ENCODE results near the gene CHRM1. TPM values are rescaled to one million over a fixed set of nuclear protein-coding genes. Genes with fewer than 3 reads are reported as not detected.

The CHRM1 gene
- total RNA-seq, 1 experiment from 2014 or later, result not detected

GRCh38 chr11:62875698-62876478, 45.3 kb downstream of the CHRM1 start:
- CTCF ChIA-PET, result no interaction called here
- H2AFZ ChIP-seq (ENCODE audit: low read length), result no peak overlapping the region
- no peak for DNase-seq
- H3K9me3 ChIP-seq (ENCODE audit: low read length), result no peaks in the 10 kb centered on the region
- H3K4me2 ChIP-seq (ENCODE audit: low read length), result no peak overlapping the region
- no peaks in the 10 kb centered on the region for H3K9me2 ChIP-seq (replicated peaks; ENCODE audit: low read length)
- POLR2A ChIA-PET (ENCODE audit: unreplicated experiment), result interaction anchor here (0.7 kb wide), 1 partner anchor 11 kb away, joined by 3 read pairs; no protein-coding TSS in a partner anchor
- no peak overlapping the region for H3K27ac ChIP-seq (ENCODE audit: low read length)
- no peak for ATAC-seq
- no peaks in the 10 kb centered on the region for H3K27me3 ChIP-seq (ENCODE audit: low read length)
- 0 out of 2 replicates have a peak, but pooled peaks cover 6% of the 10 kb centered on the region for H4K20me1 ChIP-seq (ENCODE audit: low read length)
- H3K79me2 ChIP-seq (ENCODE audit: low read length), result peaks cover 64% of the 10 kb centered on the region
- H3K36me3 ChIP-seq (ENCODE audit: low read depth, low read length), result peaks cover 26% of the 10 kb centered on the region; the same call in 1 of the 2 replicates
- peaks cover 14% of the 10 kb centered on the region for H3K4me1 ChIP-seq (ENCODE audit: insufficient read depth, low read length)
- intact Hi-C loops (cut with micrococcal nuclease), result no loop called here
- no peak overlapping the region for H3K4me3 ChIP-seq (ENCODE audit: low read length)
- TF ChIP-seq EZH2 (IDR thresholded peaks at IDR 0.05; ENCODE audit: low read length, unreplicated experiment) (no peak), CTCF (conservative IDR thresholded peaks at IDR 0.05; ENCODE audit: low read depth, low read length) (no peak), EZH2phosphoT487 (IDR thresholded peaks at IDR 0.05; ENCODE audit: borderline replicate concordance, low read length) (no peak)
- no peak overlapping the region for H3K9ac ChIP-seq (ENCODE audit: low read length)
- peaks cover 12% of the 10 kb centered on the region for H3F3A ChIP-seq (ENCODE audit: low read length, unreplicated experiment)
- no TSS peak for BruUV-seq (replicated peaks)

- Histone ChIP-seq H3F3A (ENCODE audit: low read length, unreplicated experiment) (peaks cover 8% of the 10 kb centered on the region), H3K9me2 (replicated peaks; ENCODE audit: low read length) (no peaks in the 10 kb centered on the region), H3K27me3 (ENCODE audit: low read length) (no peaks in the 10 kb centered on the region), H3K4me1 (ENCODE audit: insufficient read depth, low read length) (peaks cover 7% of the 10 kb centered on the region), H4K20me1 (ENCODE audit: low read length) (0 out of 2 replicates have a peak, but pooled peaks cover 6% of the 10 kb centered on the region), H3K4me2 (ENCODE audit: low read length) (no peak overlapping the region), H3K4me3 (ENCODE audit: low read length) (no peak overlapping the region), H3K9me3 (ENCODE audit: low read length) (no peaks in the 10 kb centered on the region), H2AFZ (ENCODE audit: low read length) (no peak overlapping the region), H3K9ac (ENCODE audit: low read length) (no peak overlapping the region), H3K36me3 (ENCODE audit: low read depth, low read length) (peaks cover 26% of the 10 kb centered on the region; the same call in 1 of the 2 replicates), H3K27ac (ENCODE audit: low read length) (no peak overlapping the region), H3K79me2 (ENCODE audit: low read length) (peaks cover 68% of the 10 kb centered on the region)
- intact Hi-C loops (cut with micrococcal nuclease), result no loop called here
- DNase-seq (no peak), ATAC-seq (no peak)
- ChIA-PET POLR2A (ENCODE audit: unreplicated experiment) (interaction anchor here (0.5 kb wide), 1 partner anchor 33 kb away, joined by 3 read pairs; no protein-coding TSS in a partner anchor), CTCF (no interaction called here)
- TF ChIP-seq EZH2phosphoT487 (IDR thresholded peaks at IDR 0.05; ENCODE audit: borderline replicate concordance, low read length) (no peak), CTCF (conservative IDR thresholded peaks at IDR 0.05; ENCODE audit: low read depth, low read length) (no peak), EZH2 (IDR thresholded peaks at IDR 0.05; ENCODE audit: low read length, unreplicated experiment) (no peak)
- no TSS peak for BruUV-seq (replicated peaks)
Observed at GRCh38 chr11:62874851-62875250, 46.3 kb downstream of the CHRM1 start.

GRCh38 chr11:62865635-62866034, 55.5 kb downstream of the CHRM1 start:
- Histone ChIP-seq H3K9me2 (replicated peaks; ENCODE audit: low read length) (no peaks in the 10 kb centered on the region), H3K4me2 (ENCODE audit: low read length) (no peak overlapping the region), H3K4me3 (ENCODE audit: low read length) (no peak overlapping the region), H3K36me3 (ENCODE audit: low read depth, low read length) (peaks cover 10% of the 10 kb centered on the region), H3F3A (ENCODE audit: low read length, unreplicated experiment) (no peaks in the 10 kb centered on the region), H3K27me3 (ENCODE audit: low read length) (no peaks in the 10 kb centered on the region), H3K27ac (ENCODE audit: low read length) (no peak overlapping the region), H4K20me1 (ENCODE audit: low read length) (peaks cover 18% of the 10 kb centered on the region), H3K9me3 (ENCODE audit: low read length) (no peaks in the 10 kb centered on the region), H2AFZ (ENCODE audit: low read length) (no peak overlapping the region), H3K4me1 (ENCODE audit: insufficient read depth, low read length) (no peaks in the 10 kb centered on the region), H3K79me2 (ENCODE audit: low read length) (peaks cover 93% of the 10 kb centered on the region), H3K9ac (ENCODE audit: low read length) (no peak overlapping the region)
- POLR2A ChIA-PET (ENCODE audit: unreplicated experiment), result interaction anchor here (0.6 kb wide), 1 partner anchor 11 kb away, joined by 12 read pairs; no protein-coding TSS in a partner anchor
- CTCF ChIA-PET, result interaction anchor here (0.6 kb wide), 2 partner anchors 94 to 152 kb away, joined by 5 to 6 read pairs; partner anchors contain the start of gene TAF6L
- ATAC-seq, result no peak
- intact Hi-C loops (cut with micrococcal nuclease), result no loop called here
- no peak for TF ChIP-seq EZH2 (IDR thresholded peaks at IDR 0.05; ENCODE audit: low read length, unreplicated experiment)
- no peak for TF ChIP-seq CTCF (conservative IDR thresholded peaks at IDR 0.05; ENCODE audit: low read depth, low read length)
- no peak for TF ChIP-seq EZH2phosphoT487 (IDR thresholded peaks at IDR 0.05; ENCODE audit: borderline replicate concordance, low read length)
- DNase-seq, result no peak
- no TSS peak for BruUV-seq (replicated peaks)
